ENCODE results near the gene ABLIM2.

ABLIM2 gene

GRCh38 chr4:7967501-7968261 lies 190.9 kb downstream of the ABLIM2 start:
- H3K9ac ChIP-seq (ENCODE audit: low read length): no peak overlapping the region
- H3K36me3 ChIP-seq (ENCODE audit: control insufficient read depth, insufficient read depth, low read length, severe bottlenecking): no peaks in the 10 kb centered on the region
- H3K4me1 ChIP-seq (ENCODE audit: control insufficient read depth, insufficient read depth, low read length): peaks cover 31% of the 10 kb centered on the region
- no peak for DNase-seq (ENCODE audit: low read depth)
- no peak overlapping the region for H3K4me3 ChIP-seq (ENCODE audit: low read length)
- H3K9me3 ChIP-seq (ENCODE audit: control insufficient read depth, low read length): no peaks in the 10 kb centered on the region
- H3K27me3 ChIP-seq (replicated peaks; ENCODE audit: control insufficient read depth, insufficient read depth, low read length): no peaks in the 10 kb centered on the region

GRCh38 chr4:7967063-7967440 lies 191.6 kb downstream of the ABLIM2 start:
- no peak for DNase-seq (ENCODE audit: low read depth)
- no peaks in the 10 kb centered on the region for H3K9me3 ChIP-seq (ENCODE audit: control insufficient read depth, low read length)
- peaks cover 31% of the 10 kb centered on the region for H3K4me1 ChIP-seq (ENCODE audit: control insufficient read depth, insufficient read depth, low read length)
- H3K27me3 ChIP-seq (replicated peaks; ENCODE audit: control insufficient read depth, insufficient read depth, low read length): no peaks in the 10 kb centered on the region
- no peak overlapping the region for H3K4me3 ChIP-seq (ENCODE audit: low read length)
- no peaks in the 10 kb centered on the region for H3K36me3 ChIP-seq (ENCODE audit: control insufficient read depth, insufficient read depth, low read length, severe bottlenecking)
- H3K9ac ChIP-seq (ENCODE audit: low read length): no peak overlapping the region

- Histone ChIP-seq H3K4me3 (ENCODE audit: low read length) (no peak overlapping the region), H3K36me3 (ENCODE audit: control insufficient read depth, insufficient read depth, low read length, severe bottlenecking) (no peaks in the 10 kb centered on the region)
- DNase-seq (ENCODE audit: low read depth): no peak
Observed at GRCh38 chr4:7966281-7967062, 192.1 kb downstream of the ABLIM2 start.

GRCh38 chr4:7964890-7965662 lies 193.5 kb downstream of the ABLIM2 start:
- H3K4me3 ChIP-seq (ENCODE audit: low read length): no peak overlapping the region
- no peaks in the 10 kb centered on the region for H3K36me3 ChIP-seq (ENCODE audit: control insufficient read depth, insufficient read depth, low read length, severe bottlenecking)
- peaks cover 37% of the 10 kb centered on the region for H3K4me1 ChIP-seq (ENCODE audit: control insufficient read depth, insufficient read depth, low read length)
- DNase-seq (ENCODE audit: low read depth): no peak
- H3K9me3 ChIP-seq (ENCODE audit: control insufficient read depth, low read length): no peaks in the 10 kb centered on the region
- no peaks in the 10 kb centered on the region for H3K27me3 ChIP-seq (replicated peaks; ENCODE audit: control insufficient read depth, insufficient read depth, low read length)
- no peak overlapping the region for H3K9ac ChIP-seq (ENCODE audit: low read length)

More at GRCh38 chr4:7966281-7967062, 192.1 kb downstream of the ABLIM2 start:
- no peaks in the 10 kb centered on the region for H3K27me3 ChIP-seq (replicated peaks; ENCODE audit: control insufficient read depth, insufficient read depth, low read length)
- H3K9me3 ChIP-seq (ENCODE audit: control insufficient read depth, low read length): no peaks in the 10 kb centered on the region
- peaks cover 31% of the 10 kb centered on the region for H3K4me1 ChIP-seq (ENCODE audit: control insufficient read depth, insufficient read depth, low read length)
- H3K9ac ChIP-seq (ENCODE audit: low read length): no peak overlapping the region

GRCh38 chr4:7964459-7964858 lies 194.2 kb downstream of the ABLIM2 start:
- H3K4me1 ChIP-seq (ENCODE audit: control insufficient read depth, insufficient read depth, low read length): peaks cover 33% of the 10 kb centered on the region
- no peak overlapping the region for H3K9ac ChIP-seq (ENCODE audit: low read length)
- no peaks in the 10 kb centered on the region for H3K9me3 ChIP-seq (ENCODE audit: control insufficient read depth, low read length)
- no peak for DNase-seq (ENCODE audit: low read depth)
- H3K36me3 ChIP-seq (ENCODE audit: control insufficient read depth, insufficient read depth, low read length, severe bottlenecking): no peaks in the 10 kb centered on the region
- H3K27me3 ChIP-seq (replicated peaks; ENCODE audit: control insufficient read depth, insufficient read depth, low read length): no peaks in the 10 kb centered on the region
- no peak overlapping the region for H3K4me3 ChIP-seq (ENCODE audit: low read length)

GRCh38 chr4:7963691-7964090 lies 194.9 kb downstream of the ABLIM2 start:
- no peak overlapping the region for H3K4me3 ChIP-seq (ENCODE audit: low read length)
- H3K27me3 ChIP-seq (replicated peaks; ENCODE audit: control insufficient read depth, insufficient read depth, low read length): no peaks in the 10 kb centered on the region
- no peak overlapping the region for H3K9ac ChIP-seq (ENCODE audit: low read length)
- no peak for DNase-seq (ENCODE audit: low read depth)
- H3K36me3 ChIP-seq (ENCODE audit: control insufficient read depth, insufficient read depth, low read length, severe bottlenecking): no peaks in the 10 kb centered on the region
- H3K9me3 ChIP-seq (ENCODE audit: control insufficient read depth, low read length): no peaks in the 10 kb centered on the region
- peaks cover 29% of the 10 kb centered on the region for H3K4me1 ChIP-seq (ENCODE audit: control insufficient read depth, insufficient read depth, low read length)

- Histone ChIP-seq H3K4me1 (ENCODE audit: control insufficient read depth, insufficient read depth, low read length) (peaks cover 24% of the 10 kb centered on the region), H3K27me3 (replicated peaks; ENCODE audit: control insufficient read depth, insufficient read depth, low read length) (no peaks in the 10 kb centered on the region), H3K4me3 (ENCODE audit: low read length) (no peak overlapping the region), H3K9ac (ENCODE audit: low read length) (no peak overlapping the region), H3K9me3 (ENCODE audit: control insufficient read depth, low read length) (no peaks in the 10 kb centered on the region), H3K36me3 (ENCODE audit: control insufficient read depth, insufficient read depth, low read length, severe bottlenecking) (no peaks in the 10 kb centered on the region)
- DNase-seq (ENCODE audit: low read depth): no peak
Observed at GRCh38 chr4:7962609-7963508, 195.8 kb downstream of the ABLIM2 start.

- H3K9me3 ChIP-seq (ENCODE audit: control insufficient read depth, low read length): no peaks in the 10 kb centered on the region
- DNase-seq (ENCODE audit: low read depth): peak; percentile 34
- no peaks in the 10 kb centered on the region for H3K36me3 ChIP-seq (ENCODE audit: control insufficient read depth, insufficient read depth, low read length, severe bottlenecking)
- peaks cover 33% of the 10 kb centered on the region for H3K4me1 ChIP-seq (ENCODE audit: control insufficient read depth, insufficient read depth, low read length)
- H3K27me3 ChIP-seq (replicated peaks; ENCODE audit: control insufficient read depth, insufficient read depth, low read length): no peaks in the 10 kb centered on the region
- H3K4me3 ChIP-seq (ENCODE audit: low read length): peak overlapping the region; percentile 33
- peak overlapping the region; percentile 54 for H3K9ac ChIP-seq (ENCODE audit: low read length)
Observed at GRCh38 chr4:7960790-7961655, 197.6 kb downstream of the ABLIM2 start.

GRCh38 chr4:7960017-7960789 lies 198.4 kb downstream of the ABLIM2 start:
- H3K4me1 ChIP-seq (ENCODE audit: control insufficient read depth, insufficient read depth, low read length): peaks cover 31% of the 10 kb centered on the region
- H3K9me3 ChIP-seq (ENCODE audit: control insufficient read depth, low read length): no peaks in the 10 kb centered on the region
- DNase-seq (ENCODE audit: low read depth): no peak
- H3K27me3 ChIP-seq (replicated peaks; ENCODE audit: control insufficient read depth, insufficient read depth, low read length): no peaks in the 10 kb centered on the region
- no peaks in the 10 kb centered on the region for H3K36me3 ChIP-seq (ENCODE audit: control insufficient read depth, insufficient read depth, low read length, severe bottlenecking)
- no peak overlapping the region for H3K4me3 ChIP-seq (ENCODE audit: low read length)
- H3K9ac ChIP-seq (ENCODE audit: low read length): peak overlapping the region; percentile 8

All from adipocyte (in vitro differentiated cells).